Ammon's horn (tissue), 1 donor: ENCODE results near the gene TUBA3E.
"Not testable (repeated sequence)": the region's sequence is repeated elsewhere in the genome, so short reads cannot be mapped to it uniquely, and the experiment has no call there.

Experiments used
- DNase-seq: peaks from one replicate; pipeline ENCODE4 v3.0.0-alpha.2; 2016; ENCODE audit warnings: low spot score

The TUBA3E gene

GRCh38 chr2:130198343-130198742 lies at the start of gene TUBA3E:
Gene TUBA3E, minus strand, starts transcription at chr2:130198439. Its CDS starts 79 bp downstream, at chr2:130198360.
- no peak for DNase-seq

- DNase-seq: no peak
Measured at GRCh38 chr2:130246430-130246829, 48.2 kb upstream of the TUBA3E start.

- DNase-seq: no peak
Measured at GRCh38 chr2:130245976-130246375, 47.7 kb upstream of the TUBA3E start.

- DNase-seq: no peak
Measured at GRCh38 chr2:130243359-130243758, 45.1 kb upstream of the TUBA3E start.

- DNase-seq: no peak
Measured at GRCh38 chr2:130241041-130241707, 42.9 kb upstream of the TUBA3E start.

- not testable (repeated sequence) for DNase-seq
Measured at GRCh38 chr2:130239581-130239980, 41.3 kb upstream of the TUBA3E start.

- not testable (repeated sequence) for DNase-seq
Measured at GRCh38 chr2:130233066-130233465, 34.8 kb upstream of the TUBA3E start.

- no peak for DNase-seq
Measured at GRCh38 chr2:130231656-130232055, 33.4 kb upstream of the TUBA3E start.

- DNase-seq: not testable (repeated sequence)
Measured at GRCh38 chr2:130230907-130231306, 32.7 kb upstream of the TUBA3E start.

- DNase-seq: not testable (repeated sequence)
Measured at GRCh38 chr2:130230376-130230775, 32.1 kb upstream of the TUBA3E start.

- DNase-seq: not testable (repeated sequence)
Measured at GRCh38 chr2:130229161-130229510, 30.9 kb upstream of the TUBA3E start.

- not testable (repeated sequence) for DNase-seq
Measured at GRCh38 chr2:130228467-130229160, 30.4 kb upstream of the TUBA3E start.

GRCh38 chr2:130228005-130228404 lies 29.8 kb upstream of the TUBA3E start:
- not testable (repeated sequence) for DNase-seq

- not testable (repeated sequence) for DNase-seq
Measured at GRCh38 chr2:130222523-130222922, 24.3 kb upstream of the TUBA3E start.

- DNase-seq: not testable (repeated sequence)
Measured at GRCh38 chr2:130220505-130220904, 22.3 kb upstream of the TUBA3E start.

GRCh38 chr2:130219147-130219546 lies 20.9 kb upstream of the TUBA3E start:
- not testable (repeated sequence) for DNase-seq

- DNase-seq: not testable (repeated sequence)
Measured at GRCh38 chr2:130207051-130207450, 8.8 kb upstream of the TUBA3E start.

- not testable (repeated sequence) for DNase-seq
Measured at GRCh38 chr2:130203150-130203549, 4.9 kb upstream of the TUBA3E start.

- not testable (repeated sequence) for DNase-seq
Measured at GRCh38 chr2:130202518-130202917, 4.3 kb upstream of the TUBA3E start.

GRCh38 chr2:130196052-130196451 lies 2.2 kb downstream of the TUBA3E start:
- DNase-seq: not testable (repeated sequence)

GRCh38 chr2:130195089-130195635 lies 3.1 kb downstream of the TUBA3E start:
- not testable (repeated sequence) for DNase-seq

GRCh38 chr2:130193824-130194223 lies 4.4 kb downstream of the TUBA3E start:
- DNase-seq: not testable (repeated sequence)

- not testable (repeated sequence) for DNase-seq
Measured at GRCh38 chr2:130192451-130192850, 5.8 kb downstream of the TUBA3E start.
